GM18868 (cell line): ENCODE data around the gene ZNF853.
"Not testable (repeated sequence)": the region's sequence is repeated elsewhere in the genome, so short reads cannot be mapped to it uniquely, and the experiment has no call there.

ENCODE experiments used
- ATAC-seq: cut with Tn5 transposase; IDR thresholded peaks from one replicate; pipeline ENCODE4 v1.9.1; 2021; ENCODE audit warnings: mild to moderate bottlenecking, moderate library complexity; ENCODE audit not compliant: unreplicated experiment

The ZNF853 gene

GRCh38 chr7:6614953-6615722 lies at the start of gene ZNF853:
TSS of gene ZNF853 (plus strand) at chr7:6615610. CDS start at chr7:6616175, 565 bp downstream.
- no peak for ATAC-seq

DNA sequence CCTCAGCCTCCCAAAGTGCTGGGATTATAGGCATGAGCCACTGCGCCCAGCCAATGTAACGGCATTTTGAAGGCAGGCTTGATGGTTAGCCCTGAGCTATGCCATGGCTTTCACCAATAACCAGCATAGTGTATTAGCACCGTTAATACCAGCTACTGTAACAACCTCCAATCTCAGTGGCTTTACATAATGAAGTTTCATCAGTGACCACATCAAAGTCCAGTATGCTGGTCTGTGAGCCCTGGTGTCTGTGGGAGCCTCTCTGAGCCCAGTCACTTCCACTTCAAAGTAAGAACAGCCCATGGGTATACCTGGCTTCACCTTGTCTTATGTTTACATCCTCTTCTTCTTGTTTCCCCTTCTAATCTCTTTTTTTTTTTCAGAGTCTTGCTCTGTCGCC lies 49.8 kb upstream of the ZNF853 start:
- no peak for ATAC-seq

DNA sequence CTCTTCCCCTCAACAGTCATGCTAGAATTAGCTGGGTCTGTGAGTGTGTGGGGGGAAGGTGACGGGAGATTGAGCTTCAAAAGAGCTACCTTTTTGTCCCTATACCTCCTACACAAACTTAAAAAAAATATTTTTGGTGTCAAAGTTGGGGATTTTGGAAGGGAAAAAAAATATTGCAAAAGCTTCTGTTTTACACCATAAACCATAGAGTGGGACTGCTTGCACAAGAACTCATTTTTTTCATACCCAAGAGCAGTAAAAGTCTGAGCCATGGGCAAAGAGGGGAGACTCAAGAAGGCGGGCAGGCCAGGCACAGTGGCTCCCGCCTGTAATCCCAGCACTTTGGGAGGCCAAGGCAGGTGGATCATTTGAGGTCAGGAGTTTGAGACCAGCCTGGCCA lies 47.5 kb upstream of the ZNF853 start:
- no peak for ATAC-seq

GRCh38 chr7:6571160-6571779 lies 44.1 kb upstream of the ZNF853 start:
- ATAC-seq: peak; percentile 49

DNA sequence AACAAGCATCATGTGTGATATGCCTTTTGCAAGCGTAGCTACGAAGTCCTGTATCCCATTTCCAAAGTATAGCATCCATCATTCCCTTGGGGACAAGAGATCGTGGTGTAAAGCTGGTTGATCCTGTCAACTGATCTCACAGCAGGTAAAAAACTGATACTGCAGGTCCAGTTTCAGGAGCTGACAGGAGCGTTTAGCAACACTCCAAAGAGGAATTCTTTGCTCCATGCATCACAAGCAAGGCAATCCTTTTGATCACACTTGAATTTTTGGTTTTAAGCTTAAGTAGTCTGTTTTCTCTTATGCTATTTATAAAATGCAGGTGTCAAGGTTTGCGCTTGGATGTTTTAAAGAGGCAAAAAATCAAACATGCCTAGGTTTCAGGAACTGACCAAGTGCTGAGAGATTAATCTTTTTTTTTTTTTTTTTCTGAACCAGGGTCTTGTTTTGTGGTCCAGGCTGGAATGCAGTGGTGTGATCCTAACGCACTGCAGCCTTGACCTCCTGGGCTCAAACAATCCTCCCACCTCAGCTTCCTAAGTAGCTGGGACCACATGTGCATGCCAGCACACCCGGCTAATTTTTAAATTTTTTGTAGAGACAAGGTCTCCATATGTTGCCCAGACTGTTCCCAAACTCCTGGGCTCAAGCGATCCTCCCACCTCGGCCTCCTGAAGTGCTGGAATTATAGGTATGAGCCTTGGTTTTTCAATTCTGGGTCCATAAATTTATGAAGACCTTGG lies 40.0 kb upstream of the ZNF853 start:
- ATAC-seq: no peak

GRCh38 chr7:6576024-6576866 lies 39.2 kb upstream of the ZNF853 start:
- no peak for ATAC-seq

DNA sequence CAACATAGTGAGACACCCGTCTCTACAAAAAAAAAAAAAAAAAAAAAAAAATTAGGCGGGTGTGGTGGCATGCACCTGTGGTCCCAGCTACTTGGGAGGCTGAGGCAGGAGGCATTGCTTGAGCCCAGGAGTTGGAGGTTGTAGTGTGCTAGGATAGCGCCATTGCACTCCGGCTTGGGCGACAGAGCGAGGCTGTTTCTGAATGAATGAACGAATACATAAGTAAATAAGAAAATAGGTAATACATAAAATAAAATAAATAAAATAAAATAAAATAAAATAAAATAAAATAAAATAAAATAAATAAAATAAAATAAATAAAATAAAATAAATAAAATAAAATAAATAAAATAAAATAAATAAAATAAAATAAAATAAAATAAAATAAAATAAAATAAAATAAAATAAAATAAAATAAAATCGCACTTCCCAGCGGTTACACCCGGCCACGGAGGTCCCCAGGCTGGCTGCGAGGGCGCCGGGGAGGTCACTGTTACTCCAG lies 38.5 kb upstream of the ZNF853 start:
- not testable (repeated sequence) for ATAC-seq

DNA sequence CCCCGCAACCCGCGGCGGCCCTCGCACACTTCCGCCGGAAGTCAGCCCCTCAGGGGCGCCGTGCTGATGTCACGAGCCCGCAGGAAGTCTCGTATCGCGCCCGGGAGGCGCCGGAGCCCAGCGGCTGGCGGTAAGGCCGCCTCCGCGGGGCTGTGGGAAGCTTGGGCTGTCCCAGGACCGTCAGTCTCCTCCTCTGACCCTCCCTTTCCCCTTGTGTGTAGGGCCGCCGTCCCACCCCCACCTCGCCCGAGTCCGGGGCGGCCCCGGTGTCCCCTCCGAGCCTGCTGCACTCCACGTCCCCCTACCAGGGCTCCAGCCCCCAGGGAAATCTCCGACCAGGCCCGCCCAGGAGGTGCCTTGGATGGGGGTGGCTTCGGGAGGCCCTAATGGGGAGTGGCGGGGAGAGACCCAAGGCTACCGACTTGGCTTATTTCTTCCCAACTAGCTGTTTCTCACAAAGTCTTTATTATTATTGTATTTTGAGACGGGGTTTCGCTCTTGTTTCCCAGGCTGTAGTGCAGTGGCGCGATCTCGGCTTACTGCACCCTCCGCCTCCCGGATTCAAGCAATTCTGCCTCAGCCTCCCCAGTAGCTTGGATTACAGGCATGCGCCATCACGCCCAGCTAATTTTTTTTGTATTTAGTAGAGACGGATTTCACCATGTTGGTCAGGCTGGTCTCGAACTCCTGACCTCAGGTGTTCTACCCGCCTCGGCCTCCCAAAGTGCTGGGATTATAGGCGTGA lies 37.9 kb upstream of the ZNF853 start, which contains the start of gene ZDHHC4:
ZDHHC4 (plus strand) TSS at position 86 of the 745 bp plus-strand sequence. CDS start 3,108 bp downstream, outside the sequence.
- peak; percentile 97 for ATAC-seq

- ATAC-seq: no peak
These were observed 37.0 kb upstream of the ZNF853 start for GRCh38 chr7:6578114-6579084.

DNA sequence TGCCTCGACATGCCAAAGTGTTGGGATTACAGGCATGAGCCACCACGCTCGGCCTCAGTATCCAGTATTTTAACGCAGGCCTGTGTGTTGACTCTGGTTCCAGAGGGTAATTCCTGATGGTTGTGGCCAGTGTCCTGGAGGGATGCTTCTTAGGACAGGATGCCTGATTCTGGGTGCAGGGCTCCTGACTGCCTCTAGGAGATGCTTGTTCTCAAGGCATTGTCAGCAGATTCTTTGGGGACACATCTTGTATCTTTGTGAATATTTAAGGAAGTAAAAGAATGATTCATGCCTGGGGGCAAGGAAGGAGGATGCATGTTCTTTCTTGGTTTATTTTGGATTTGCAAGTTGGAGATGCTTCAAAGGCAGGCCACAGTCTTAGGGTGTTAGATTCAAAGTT lies 36.0 kb upstream of the ZNF853 start:
- ATAC-seq: no peak

GRCh38 chr7:6585746-6586432 lies 29.5 kb upstream of the ZNF853 start:
- not testable (repeated sequence) for ATAC-seq

GRCh38 chr7:6588566-6588965 lies 26.8 kb upstream of the ZNF853 start:
- ATAC-seq: no peak

- ATAC-seq: no peak
These were observed 26.1 kb upstream of the ZNF853 start for GRCh38 chr7:6589151-6589828.

DNA sequence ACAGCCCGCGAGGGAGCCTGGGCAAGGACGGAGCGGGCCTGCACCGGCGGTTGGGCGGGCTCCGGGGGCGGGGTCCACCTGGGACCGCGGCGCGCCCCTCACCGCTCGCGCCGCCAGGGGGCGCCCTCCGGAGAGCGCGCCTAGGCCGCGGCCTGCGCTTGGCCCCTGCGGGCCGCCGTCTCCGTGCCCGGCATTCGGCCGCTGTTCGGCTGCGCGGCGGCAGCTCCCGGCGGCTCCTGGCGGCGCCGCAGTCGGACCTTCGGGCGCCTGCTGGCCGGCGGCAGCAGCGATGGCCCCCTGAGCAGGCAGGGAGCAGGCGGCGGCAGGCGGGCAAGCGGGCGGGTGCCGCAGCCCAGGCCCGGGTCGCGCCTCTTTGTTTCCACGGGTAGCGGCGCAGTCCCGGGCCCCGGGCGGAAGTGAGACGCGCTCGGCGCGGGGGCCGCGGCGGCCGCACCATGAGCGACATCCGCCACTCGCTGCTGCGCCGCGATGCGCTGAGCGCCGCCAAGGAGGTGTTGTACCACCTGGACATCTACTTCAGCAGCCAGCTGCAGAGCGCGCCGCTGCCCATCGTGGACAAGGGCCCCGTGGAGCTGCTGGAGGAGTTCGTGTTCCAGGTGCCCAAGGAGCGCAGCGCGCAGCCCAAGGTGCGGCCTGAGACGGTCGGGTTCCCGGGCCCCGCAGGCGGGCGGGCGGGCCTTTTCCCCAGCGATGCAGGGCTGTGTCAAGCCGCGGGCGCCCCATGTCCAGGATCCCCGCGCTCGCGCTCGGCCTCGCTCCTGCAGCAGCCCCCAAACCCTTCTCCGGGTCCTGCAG lies 25.4 kb upstream of the ZNF853 start, which contains the start of gene INTS15:
INTS15 (plus strand) TSS at position 193 of the 816 bp plus-strand sequence; CDS start at position 456, 263 bp downstream.
- peak; percentile 88 for ATAC-seq

- ATAC-seq: no peak
These were observed 24.7 kb upstream of the ZNF853 start for GRCh38 chr7:6590645-6591110.

GRCh38 chr7:6600093-6600492 lies 15.3 kb upstream of the ZNF853 start:
- no peak for ATAC-seq
